ENCODE data around the gene CR2. TPM values are rescaled to one million over a fixed set of nuclear protein-coding genes. Genes with fewer than 3 reads are reported as not detected.
"Not testable (repeated sequence)": the region's sequence is repeated elsewhere in the genome, so short reads cannot be mapped to it uniquely, and the experiment has no call there.

The CR2 gene
- total and polyA plus RNA-seq, 8 donors = 0.03 to 0.34 (median 0.07) TPM; not detected in 1

- FAIRE-seq (no peak), ATAC-seq (no peak), DNase-seq (no peak)
- Histone ChIP-seq H3K27ac (no peak overlapping the region), H3K27me3 (no peaks in the 10 kb centered on the region), H3K36me3 (no peaks in the 10 kb centered on the region), H3K4me3 (no peak overlapping the region), H3K9me3 (no peaks in the 10 kb centered on the region), H3K4me1 (no peaks in the 10 kb centered on the region)
- no peak for TF ChIP-seq CTCF (IDR thresholded peaks at IDR 0.05)
- intact Hi-C loops (cut with DNase I) = no loop called here
- 67% methylated on average over 2 of the region's 2 CpGs for WGBS, 2 donors
Measured at GRCh38 chr1:207428783-207429182, 25.3 kb upstream of the CR2 start.

DNA sequence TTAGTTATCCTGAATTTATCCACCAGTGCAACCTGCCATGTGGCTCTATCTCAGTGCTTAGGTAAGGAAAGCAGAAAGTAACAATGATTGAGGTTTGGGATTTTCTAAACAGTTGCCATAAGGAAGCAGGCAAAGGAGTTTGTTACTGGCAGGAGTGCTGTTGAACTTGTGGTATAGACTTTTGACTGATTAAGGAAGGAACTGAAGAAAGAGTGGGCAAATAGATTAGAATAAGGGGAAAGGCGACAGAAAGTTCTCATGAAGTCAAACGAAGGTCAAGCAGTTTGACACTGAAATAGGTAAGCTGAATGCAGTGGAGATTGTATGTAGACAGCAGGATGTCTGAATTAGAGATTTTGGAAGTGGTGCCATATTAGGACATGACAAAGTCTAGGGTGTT is 24.2 kb upstream of the CR2 start:
- DNase-seq (no peak), FAIRE-seq (no peak), ATAC-seq (no peak)
- Histone ChIP-seq H3K27me3 (no peaks in the 10 kb centered on the region), H3K27ac (no peak overlapping the region), H3K4me1 (no peaks in the 10 kb centered on the region), H3K4me3 (no peak overlapping the region), H3K36me3 (no peaks in the 10 kb centered on the region), H3K9me3 (no peaks in the 10 kb centered on the region)
- intact Hi-C loops (cut with DNase I) = no loop called here
- TF ChIP-seq CTCF (IDR thresholded peaks at IDR 0.05) = no peak
- WGBS, 2 donors = 38 to 54% methylated on average over 2 of the region's 2 CpGs

- Histone ChIP-seq H3K27ac (no peak overlapping the region), H3K36me3 (no peaks in the 10 kb centered on the region), H3K4me3 (no peak overlapping the region), H3K27me3 (no peaks in the 10 kb centered on the region), H3K4me1 (no peaks in the 10 kb centered on the region), H3K9me3 (no peaks in the 10 kb centered on the region)
- TF ChIP-seq CTCF (IDR thresholded peaks at IDR 0.05) = no peak
- FAIRE-seq = no peak
- no peak for DNase-seq
- no peak for ATAC-seq
- intact Hi-C loops (cut with DNase I) = no loop called here
- 57 to 70% methylated on average over 1 of the region's 1 CpG for WGBS, 2 donors
Measured at GRCh38 chr1:207430602-207431001, 23.5 kb upstream of the CR2 start.

- Histone ChIP-seq H3K9me3 (no peaks in the 10 kb centered on the region), H3K27me3 (no peaks in the 10 kb centered on the region), H3K36me3 (no peaks in the 10 kb centered on the region), H3K4me1 (no peaks in the 10 kb centered on the region), H3K4me3 (no peak overlapping the region), H3K27ac (no peak overlapping the region)
- intact Hi-C loops (cut with DNase I) = no loop called here
- no peak for TF ChIP-seq CTCF (IDR thresholded peaks at IDR 0.05)
- ATAC-seq (no peak), FAIRE-seq (no peak), DNase-seq (no peak)
- WGBS, 2 donors = 88 to 90% methylated on average over 2 of the region's 2 CpGs
Measured at GRCh38 chr1:207431508-207431907, 22.6 kb upstream of the CR2 start.

GRCh38 chr1:207433435-207433834 is 20.7 kb upstream of the CR2 start:
- TF ChIP-seq CTCF (IDR thresholded peaks at IDR 0.05) = no peak
- intact Hi-C loops (cut with DNase I) = no loop called here
- ATAC-seq (no peak), DNase-seq (no peak), FAIRE-seq (no peak)
- WGBS, 2 donors = 89 to 94% methylated on average over 3 of the region's 3 CpGs
- Histone ChIP-seq H3K27me3 (no peaks in the 10 kb centered on the region), H3K27ac (no peak overlapping the region), H3K4me3 (no peak overlapping the region), H3K36me3 (no peaks in the 10 kb centered on the region), H3K4me1 (no peaks in the 10 kb centered on the region), H3K9me3 (no peaks in the 10 kb centered on the region)

- FAIRE-seq, ATAC-seq: not testable (repeated sequence)
Measured at GRCh38 chr1:207436746-207437145, 17.4 kb upstream of the CR2 start.

More at GRCh38 chr1:207436746-207437145, 17.4 kb upstream of the CR2 start:
- H3K4me3 ChIP-seq; H3K9me3 ChIP-seq; H3K27me3 ChIP-seq; intact Hi-C loops (cut with DNase I); DNase-seq; H3K36me3 ChIP-seq; H3K27ac ChIP-seq; H3K4me1 ChIP-seq: not testable (repeated sequence)
- 83 to 92% methylated on average over 3 of the region's 3 CpGs for WGBS, 2 donors

Measured in pancreas (tissue), 10 donors.